NOMO-1 treated with DMSO at 0.1 percent for 48 hours (cell line): Measurements from ENCODE around the gene CAMK2B.

Experiments
- DNase-seq: peaks from one replicate; lab custom pipeline; 2025; ENCODE audit not compliant: unreplicated experiment; lab: John Stamatoyannopoulos, UW

CAMK2B gene

DNA sequence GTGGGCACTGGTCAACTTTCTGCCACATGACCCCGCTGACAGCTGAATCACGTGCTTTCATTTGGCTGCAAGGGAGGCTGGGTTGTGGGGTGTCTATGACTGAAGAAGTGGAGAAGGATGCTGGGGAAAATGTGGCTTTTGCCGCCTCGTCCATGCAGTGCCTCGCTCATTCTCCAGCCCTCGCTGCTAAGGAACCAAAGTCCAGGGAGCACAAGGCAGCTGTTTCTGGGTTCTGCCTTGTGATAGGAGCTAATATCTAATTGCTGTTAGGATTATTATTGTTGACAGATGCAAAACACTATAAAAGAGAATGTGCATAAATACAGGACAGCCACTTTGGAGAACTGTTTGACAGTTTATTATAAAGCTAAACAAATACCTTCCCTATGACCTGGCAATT, 4.9 kb upstream of the CAMK2B start:
- no peak for DNase-seq

DNA sequence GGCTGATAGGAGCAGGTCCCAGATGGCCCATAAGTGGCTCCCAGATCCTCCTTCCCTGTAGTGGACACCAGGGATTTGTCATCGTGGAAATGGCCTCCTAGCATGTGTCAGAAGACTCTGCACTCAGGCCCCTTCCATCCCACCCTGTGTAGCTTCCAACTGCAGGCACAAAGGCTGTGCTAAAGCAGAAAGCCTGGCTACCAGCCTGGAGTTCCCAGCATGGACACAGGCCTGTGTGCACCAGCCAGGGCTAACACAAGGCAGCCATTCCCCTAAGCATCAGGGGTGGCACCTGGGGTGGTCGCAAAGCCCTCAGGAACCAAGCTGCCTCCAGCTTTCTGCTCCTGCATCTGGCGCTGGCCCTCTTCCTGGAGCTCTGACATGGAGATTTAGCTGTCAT, 4.5 kb upstream of the CAMK2B start:
- no peak for DNase-seq

GRCh38 chr7:44329081-44329480, 3.7 kb upstream of the CAMK2B start:
- no peak for DNase-seq

DNA sequence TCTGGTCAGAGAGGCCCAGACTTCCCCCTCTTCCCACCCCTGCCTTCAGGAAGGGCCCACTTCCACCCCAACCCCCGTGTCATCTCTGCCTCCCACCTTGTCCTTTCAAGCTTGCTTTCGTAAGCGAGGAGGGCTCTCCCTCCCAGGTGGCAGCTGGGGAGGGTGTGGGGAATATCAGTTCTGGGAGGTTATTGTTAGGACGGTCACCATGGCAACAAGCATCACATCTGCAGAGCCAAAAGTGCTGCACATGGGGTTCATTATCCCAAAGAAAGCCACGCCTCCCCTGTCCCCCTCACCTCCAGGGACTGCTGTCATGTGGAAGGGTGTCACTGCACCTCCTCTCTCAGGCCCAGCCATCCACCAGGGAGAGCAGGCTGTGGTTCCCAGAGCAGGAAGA, 2.6 kb upstream of the CAMK2B start:
- no peak for DNase-seq

DNA sequence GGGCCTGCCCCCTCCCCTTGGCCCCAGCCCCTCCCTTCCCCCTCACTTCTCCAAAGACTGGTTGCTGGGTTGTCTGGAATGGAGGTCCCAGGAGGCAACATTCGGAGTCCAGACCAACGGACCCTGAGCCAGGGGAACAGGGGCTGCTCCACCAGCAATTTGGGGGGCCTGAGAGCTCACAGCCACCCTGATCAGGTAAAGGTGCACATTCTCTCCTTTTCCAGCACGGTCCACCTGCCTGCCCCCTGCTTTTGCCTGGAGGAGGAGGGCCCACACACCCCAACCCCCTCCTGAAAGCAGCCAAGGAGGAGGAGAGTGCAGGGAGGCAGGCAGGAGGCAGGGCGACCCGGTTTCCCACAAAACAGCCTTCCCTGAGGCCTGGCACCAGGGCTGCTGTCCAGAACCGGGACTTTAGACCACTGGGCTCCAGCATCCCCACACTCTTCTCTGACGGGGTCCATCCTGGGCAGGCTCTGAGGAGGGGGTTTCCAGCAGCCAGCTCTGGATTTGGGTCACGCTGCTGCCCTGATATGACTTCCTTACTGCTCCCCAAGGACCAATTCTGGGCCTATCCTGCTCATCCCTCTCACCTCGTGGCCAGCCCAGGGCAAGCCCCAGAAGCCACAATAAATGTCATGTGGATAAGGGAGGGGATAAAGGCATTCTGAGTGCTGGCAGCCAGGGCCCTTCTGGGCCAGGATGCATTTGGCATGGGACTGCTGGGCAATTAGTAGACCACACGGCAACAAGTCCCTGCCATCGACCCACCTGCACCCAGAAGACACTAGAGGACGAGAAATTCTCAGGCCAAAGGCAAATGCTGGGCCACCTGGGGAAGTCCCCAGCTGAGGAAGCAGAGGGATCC, 1.1 kb upstream of the CAMK2B start:
- no peak for DNase-seq

- DNase-seq, result no peak
These were observed 432 bp upstream of the CAMK2B start for GRCh38 chr7:44325811-44326241.

- no peak for DNase-seq
These were observed 753 bp downstream of the CAMK2B start for GRCh38 chr7:44324481-44325200.

DNA sequence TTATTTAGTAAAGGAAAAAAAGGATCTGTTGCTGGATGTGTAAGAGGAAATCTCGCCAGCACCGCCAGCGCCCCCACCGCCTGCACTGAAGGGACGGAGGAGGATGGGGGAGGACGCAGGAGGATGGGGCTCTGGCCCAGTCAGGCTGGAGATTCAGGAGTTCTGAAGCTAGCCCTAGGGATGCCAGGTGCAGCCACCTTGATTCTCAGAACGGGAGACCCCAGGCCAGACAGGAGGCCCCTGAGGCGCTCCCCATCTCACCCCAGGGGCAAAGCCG, 1.3 kb downstream of the CAMK2B start:
- DNase-seq, result no peak

DNA sequence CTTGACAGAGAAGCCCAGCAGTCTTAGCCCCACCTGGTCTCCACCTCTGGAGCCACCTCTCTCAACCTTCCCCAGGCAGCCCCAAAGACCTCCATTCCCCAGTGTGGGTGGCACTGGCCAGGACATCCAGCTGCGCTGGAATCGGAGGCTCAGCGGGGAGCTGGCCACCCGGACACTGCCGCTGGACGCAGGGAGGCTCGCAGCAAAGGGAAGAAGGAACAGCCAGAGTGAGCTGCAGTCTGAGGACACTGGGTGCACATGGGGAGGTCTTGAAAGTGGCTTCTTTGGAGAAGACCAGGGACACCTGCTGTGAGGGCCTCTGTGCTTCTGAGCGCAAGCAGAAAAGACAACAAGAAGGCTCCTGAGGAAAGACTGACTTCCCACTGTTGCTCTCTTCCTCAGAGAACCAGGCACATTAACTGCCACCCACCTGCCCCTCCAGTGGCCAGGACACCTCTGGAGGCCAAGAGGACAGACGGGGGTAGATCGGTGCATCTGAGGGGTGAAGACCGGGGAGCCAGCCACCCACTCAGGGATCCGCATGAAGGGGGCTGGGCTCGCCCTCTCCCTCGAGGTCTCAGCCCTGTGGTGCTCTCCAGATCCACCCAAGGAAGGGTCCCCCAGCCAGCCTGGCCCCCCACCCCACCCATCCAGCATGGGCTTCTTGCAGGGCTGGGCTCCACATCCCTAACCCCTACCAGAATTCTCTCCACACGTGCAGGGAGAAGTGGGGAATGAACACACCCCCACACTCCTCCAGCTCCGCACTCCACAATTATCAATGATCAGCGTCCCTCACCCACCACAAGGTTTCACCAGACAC, 1.8 kb downstream of the CAMK2B start:
- DNase-seq, result no peak

GRCh38 chr7:44322631-44323363, 2.6 kb downstream of the CAMK2B start:
- no peak for DNase-seq

DNA sequence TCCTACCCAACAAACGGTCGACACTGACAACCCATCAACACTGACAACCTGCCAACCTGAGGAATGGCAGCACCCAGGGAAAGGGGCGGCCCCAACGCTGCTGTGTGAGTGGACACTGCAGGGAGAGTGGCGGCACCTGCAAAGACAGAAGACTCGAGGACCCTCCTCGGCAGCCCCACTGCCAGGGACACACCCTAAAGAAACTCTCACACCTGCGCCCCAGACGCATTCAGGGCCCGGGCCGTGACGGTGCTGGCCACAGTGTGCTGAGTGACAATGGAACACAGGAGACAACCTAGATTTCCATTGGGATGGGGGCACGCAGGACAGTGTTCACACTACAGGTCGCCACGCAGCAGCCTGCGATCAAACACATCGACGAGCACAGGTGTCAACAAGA, 3.6 kb downstream of the CAMK2B start:
- no peak for DNase-seq

DNA sequence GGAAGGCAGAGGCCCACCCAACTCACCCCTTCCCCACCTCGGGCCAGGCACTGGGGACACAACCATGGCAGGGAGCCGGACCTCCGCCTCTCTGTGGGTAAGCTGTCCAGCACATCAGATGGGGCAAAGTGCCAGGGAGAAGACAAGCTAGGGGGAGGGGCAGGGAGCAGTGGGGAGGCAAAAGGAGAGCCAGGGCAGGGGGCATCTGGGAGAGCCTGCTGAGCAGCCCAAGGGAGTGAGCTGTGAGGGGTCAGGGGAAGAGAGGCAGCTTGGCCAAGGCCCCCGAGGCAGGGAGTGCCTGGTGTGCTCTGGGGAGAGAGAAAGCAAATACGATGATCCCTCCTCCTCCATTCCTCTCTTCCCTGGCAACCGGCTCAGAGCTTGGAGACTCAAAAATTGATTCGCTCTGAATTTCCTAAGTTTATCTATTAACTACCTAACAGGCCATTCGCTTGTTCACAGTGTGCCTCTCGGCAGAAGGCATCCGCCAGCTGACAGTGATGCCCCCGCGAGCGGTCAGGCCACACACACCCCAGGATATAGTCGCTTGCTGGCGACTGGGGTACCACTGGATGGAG, 4.5 kb downstream of the CAMK2B start:
- DNase-seq, result no peak

- DNase-seq, result no peak
These were observed 5.3 kb downstream of the CAMK2B start for GRCh38 chr7:44320141-44320540.

DNA sequence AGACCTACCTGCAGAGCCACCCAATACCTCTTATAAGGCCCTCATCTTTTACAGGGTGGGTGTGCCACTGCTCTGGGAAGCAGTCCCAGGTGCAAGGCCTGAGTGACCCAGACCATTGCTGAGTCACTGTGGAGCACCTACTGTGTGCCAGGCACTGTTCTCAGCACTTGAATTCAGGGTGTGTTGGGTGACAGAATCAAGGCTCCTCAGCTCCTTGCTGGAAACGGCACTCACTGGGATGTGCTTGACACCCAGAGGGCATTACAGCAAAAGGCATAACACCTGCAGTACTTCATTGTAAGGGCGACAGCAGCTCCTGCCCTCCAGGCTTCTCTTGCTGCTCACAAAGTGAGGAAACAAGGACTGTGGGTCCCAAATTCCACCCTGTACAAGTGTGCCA, 7.1 kb downstream of the CAMK2B start:
- no peak for DNase-seq

GRCh38 chr7:44315301-44315903, 10.0 kb downstream of the CAMK2B start:
- DNase-seq, result peak; percentile 50

- no peak for DNase-seq
These were observed 11.8 kb downstream of the CAMK2B start for GRCh38 chr7:44313621-44314031.

DNA sequence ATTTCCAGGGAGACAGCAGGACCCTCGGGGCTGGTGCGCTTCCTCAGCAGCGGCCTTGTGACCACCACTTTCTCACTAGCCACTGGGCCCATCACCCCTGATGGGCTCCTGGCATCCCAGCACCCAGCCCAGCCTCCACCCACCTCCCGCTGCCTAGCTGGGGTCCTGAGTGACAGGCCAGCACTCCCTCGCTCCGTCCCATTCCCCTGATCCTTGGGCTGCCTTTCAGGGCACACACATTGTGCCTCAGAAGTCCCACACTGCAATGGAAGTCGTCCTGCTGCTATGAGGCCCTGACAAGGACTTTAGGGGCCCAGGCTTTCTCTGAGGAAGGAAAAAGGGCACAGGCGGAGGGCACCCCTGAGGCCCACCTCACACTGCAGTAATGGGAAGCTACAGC, 12.4 kb downstream of the CAMK2B start:
- DNase-seq, result no peak

DNA sequence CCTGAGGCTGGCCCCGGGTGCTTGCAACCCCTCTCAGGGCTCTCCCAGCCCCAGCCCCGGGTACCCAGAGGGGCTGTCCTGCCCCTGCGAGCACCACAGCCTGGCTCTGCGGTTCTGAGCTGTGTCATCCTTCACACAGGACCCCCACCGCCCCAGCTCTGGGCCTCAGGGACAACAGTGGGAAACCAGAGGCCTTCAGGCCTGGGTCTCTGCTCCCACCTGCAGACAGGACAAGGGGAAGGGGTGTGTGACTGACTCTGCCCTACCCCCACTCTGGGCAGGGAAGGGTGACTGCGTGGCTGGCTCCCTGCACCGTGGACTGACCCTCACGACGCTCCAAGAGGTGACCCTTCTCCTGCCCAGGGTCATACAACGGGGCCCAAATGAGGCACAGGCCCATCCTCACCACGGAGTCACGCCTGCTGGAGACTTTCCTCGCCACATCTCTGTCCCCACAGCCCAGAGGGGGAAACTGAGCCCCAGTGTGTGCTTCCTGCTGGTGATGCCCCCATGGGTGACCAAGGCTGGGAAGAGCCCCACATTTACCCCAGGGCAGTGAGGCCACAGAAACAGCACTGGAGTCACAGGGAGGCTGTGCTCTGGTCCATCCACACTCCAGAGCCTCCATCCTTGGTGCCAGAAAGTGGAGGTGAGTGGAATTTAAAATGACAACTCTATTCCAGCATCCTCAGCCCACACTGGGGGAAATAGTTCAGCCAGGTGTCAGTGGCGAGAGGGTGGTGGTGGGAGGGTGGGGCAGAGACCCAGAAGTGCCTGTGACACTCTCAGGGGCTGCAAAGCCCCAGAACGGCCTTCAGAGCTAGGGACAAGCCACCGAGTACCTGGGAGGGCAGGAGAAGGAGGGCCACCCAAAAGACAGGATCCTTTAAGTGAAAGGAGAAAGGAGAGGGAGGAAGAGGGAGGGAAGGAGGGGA, 13.6 kb downstream of the CAMK2B start:
- DNase-seq, result no peak

GRCh38 chr7:44310221-44310848, 15.1 kb downstream of the CAMK2B start:
- DNase-seq, result no peak
